Neural cell (in vitro differentiated cells): ENCODE results near the gene NFKBIZ.

Experiments
- EP300 ChIP-seq: fragments of 450-650 bp; conservative IDR thresholded peaks from 2 replicates; pipeline ENCODE4 v1.6.1; 2014; ENCODE audit warnings: antibody characterized with exemption, mild to moderate bottlenecking, moderate library complexity; ENCODE audit not compliant: poor library complexity, severe bottlenecking
- EZH2 ChIP-seq: fragments of 200-600, 300-800 bp; shearing (Covaris generic), sonication (generic); IDR thresholded peaks from 2 replicates; pipeline ENCODE4 v1.6.1; 2014; ENCODE audit warnings: antibody characterized with exemption, low read length, borderline replicate concordance, mild to moderate bottlenecking; ENCODE audit not compliant: insufficient read depth, poor library complexity, severe bottlenecking
- MXI1 ChIP-seq: fragments of 450-650 bp; conservative IDR thresholded peaks from 2 replicates; pipeline ENCODE4 v1.6.1; 2014; ENCODE audit warnings: antibody characterized with exemption, mild to moderate bottlenecking; ENCODE audit not compliant: poor library complexity, severe bottlenecking
- POLR2AphosphoS5 ChIP-seq: IDR thresholded peaks from 2 replicates; pipeline ENCODE4 v1.6.1; 2012
- RAD21 ChIP-seq: fragments of 450-650 bp; conservative IDR thresholded peaks from 2 replicates; pipeline ENCODE4 v1.6.1; 2014; ENCODE audit warnings: antibody characterized with exemption, mild to moderate bottlenecking, moderate library complexity
- SMC3 ChIP-seq: fragments of 450-650 bp; conservative IDR thresholded peaks from 2 replicates; pipeline ENCODE4 v1.6.1; 2014; ENCODE audit warnings: antibody characterized with exemption, mild to moderate bottlenecking, moderate library complexity; ENCODE audit not compliant: poor library complexity
- TAF1 ChIP-seq: IDR thresholded peaks from 2 replicates; pipeline ENCODE4 v1.6.1; 2012; ENCODE audit warnings: low read depth
- TF ChIP-seq, protein P1 (sequence below): fragments of 450-650 bp; IDR thresholded peaks from 2 replicates; pipeline ENCODE4 v1.5.1; 2014; ENCODE audit warnings: antibody characterized with exemption, mild to moderate bottlenecking, moderate library complexity; ENCODE audit not compliant: poor library complexity, severe bottlenecking
- TF ChIP-seq, protein P2 (sequence below): IDR thresholded peaks from 2 replicates; pipeline ENCODE4 v1.6.1; 2012; ENCODE audit warnings: borderline replicate concordance

DNA sequence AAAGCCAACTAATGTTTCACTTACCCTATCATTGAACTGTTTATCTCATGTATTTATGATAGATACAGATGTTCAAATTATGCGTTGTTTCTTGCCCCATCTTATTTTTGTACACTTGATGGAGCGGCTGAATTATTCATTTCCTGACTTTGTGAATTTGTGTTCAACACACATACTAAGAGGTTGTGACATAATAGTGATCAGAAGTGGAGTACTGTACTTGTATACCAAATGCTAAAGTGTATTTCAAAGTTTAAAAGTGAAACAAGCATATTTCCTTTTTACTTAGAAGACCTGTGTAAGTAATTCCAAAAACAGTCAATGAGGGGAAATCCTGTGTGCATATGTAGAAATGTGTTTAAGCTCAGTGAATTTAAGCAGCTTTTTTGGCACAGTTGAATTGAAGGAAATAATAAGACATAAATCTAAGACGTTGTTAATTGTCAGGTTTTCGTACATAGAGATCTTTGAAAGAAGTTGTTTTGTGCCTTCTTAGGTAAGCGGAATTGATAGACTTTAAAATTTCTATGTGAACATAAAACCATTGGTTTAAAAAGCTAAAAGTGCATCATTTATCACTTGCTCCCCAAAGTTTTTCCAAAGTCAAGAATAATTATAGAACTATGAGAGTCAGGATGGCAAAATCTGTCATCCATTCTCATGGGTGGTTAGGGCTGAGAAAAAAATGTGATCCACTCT, 1.9 kb downstream of the NFKBIZ start:
- TF ChIP-seq, protein P1, sequence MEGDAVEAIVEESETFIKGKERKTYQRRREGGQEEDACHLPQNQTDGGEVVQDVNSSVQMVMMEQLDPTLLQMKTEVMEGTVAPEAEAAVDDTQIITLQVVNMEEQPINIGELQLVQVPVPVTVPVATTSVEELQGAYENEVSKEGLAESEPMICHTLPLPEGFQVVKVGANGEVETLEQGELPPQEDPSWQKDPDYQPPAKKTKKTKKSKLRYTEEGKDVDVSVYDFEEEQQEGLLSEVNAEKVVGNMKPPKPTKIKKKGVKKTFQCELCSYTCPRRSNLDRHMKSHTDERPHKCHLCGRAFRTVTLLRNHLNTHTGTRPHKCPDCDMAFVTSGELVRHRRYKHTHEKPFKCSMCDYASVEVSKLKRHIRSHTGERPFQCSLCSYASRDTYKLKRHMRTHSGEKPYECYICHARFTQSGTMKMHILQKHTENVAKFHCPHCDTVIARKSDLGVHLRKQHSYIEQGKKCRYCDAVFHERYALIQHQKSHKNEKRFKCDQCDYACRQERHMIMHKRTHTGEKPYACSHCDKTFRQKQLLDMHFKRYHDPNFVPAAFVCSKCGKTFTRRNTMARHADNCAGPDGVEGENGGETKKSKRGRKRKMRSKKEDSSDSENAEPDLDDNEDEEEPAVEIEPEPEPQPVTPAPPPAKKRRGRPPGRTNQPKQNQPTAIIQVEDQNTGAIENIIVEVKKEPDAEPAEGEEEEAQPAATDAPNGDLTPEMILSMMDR, result no peak
- TF ChIP-seq MXI1 (no peak), EP300 (no peak), EZH2 (no peak), SMC3 (no peak), POLR2AphosphoS5 (no peak), TAF1 (no peak), RAD21 (no peak)
- TF ChIP-seq, protein P2, sequence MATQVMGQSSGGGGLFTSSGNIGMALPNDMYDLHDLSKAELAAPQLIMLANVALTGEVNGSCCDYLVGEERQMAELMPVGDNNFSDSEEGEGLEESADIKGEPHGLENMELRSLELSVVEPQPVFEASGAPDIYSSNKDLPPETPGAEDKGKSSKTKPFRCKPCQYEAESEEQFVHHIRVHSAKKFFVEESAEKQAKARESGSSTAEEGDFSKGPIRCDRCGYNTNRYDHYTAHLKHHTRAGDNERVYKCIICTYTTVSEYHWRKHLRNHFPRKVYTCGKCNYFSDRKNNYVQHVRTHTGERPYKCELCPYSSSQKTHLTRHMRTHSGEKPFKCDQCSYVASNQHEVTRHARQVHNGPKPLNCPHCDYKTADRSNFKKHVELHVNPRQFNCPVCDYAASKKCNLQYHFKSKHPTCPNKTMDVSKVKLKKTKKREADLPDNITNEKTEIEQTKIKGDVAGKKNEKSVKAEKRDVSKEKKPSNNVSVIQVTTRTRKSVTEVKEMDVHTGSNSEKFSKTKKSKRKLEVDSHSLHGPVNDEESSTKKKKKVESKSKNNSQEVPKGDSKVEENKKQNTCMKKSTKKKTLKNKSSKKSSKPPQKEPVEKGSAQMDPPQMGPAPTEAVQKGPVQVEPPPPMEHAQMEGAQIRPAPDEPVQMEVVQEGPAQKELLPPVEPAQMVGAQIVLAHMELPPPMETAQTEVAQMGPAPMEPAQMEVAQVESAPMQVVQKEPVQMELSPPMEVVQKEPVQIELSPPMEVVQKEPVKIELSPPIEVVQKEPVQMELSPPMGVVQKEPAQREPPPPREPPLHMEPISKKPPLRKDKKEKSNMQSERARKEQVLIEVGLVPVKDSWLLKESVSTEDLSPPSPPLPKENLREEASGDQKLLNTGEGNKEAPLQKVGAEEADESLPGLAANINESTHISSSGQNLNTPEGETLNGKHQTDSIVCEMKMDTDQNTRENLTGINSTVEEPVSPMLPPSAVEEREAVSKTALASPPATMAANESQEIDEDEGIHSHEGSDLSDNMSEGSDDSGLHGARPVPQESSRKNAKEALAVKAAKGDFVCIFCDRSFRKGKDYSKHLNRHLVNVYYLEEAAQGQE, result no peak
